Fibroblast of upper back skin (primary cell): Measurements from ENCODE around the gene ZSWIM3.

ENCODE experiments used
- DNase-seq: peaks from one replicate; pipeline ENCODE4 v3.0.0-alpha.2; 2013

ZSWIM3 gene

GRCh38 chr20:45910670-45911485 is 53.5 kb downstream of the ZSWIM3 start:
- peak; percentile 100 for DNase-seq

GRCh38 chr20:45911486-45912343 is 54.3 kb downstream of the ZSWIM3 start, which contains the start of gene PLTP:
TSS of gene PLTP (minus strand) at chr20:45912155. CDS start at chr20:45911452, 703 bp downstream.
- DNase-seq, result peak; percentile 83

GRCh38 chr20:45912344-45912682 is 54.9 kb downstream of the ZSWIM3 start:
- no peak for DNase-seq

- DNase-seq, result no peak
Observed at GRCh38 chr20:45913116-45913515, 55.7 kb downstream of the ZSWIM3 start.

- peak; percentile 42 for DNase-seq
Observed at GRCh38 chr20:45917790-45918141, 60.4 kb downstream of the ZSWIM3 start.

GRCh38 chr20:45918182-45918737 is 60.8 kb downstream of the ZSWIM3 start:
- DNase-seq, result no peak

GRCh38 chr20:45918779-45919537 is 61.5 kb downstream of the ZSWIM3 start:
- no peak for DNase-seq

- peak; percentile 73 for DNase-seq
Observed at GRCh38 chr20:45919542-45920399, 62.4 kb downstream of the ZSWIM3 start.

- no peak for DNase-seq
Observed at GRCh38 chr20:45920462-45921336, 63.3 kb downstream of the ZSWIM3 start.

- no peak for DNase-seq
Observed at GRCh38 chr20:45921337-45922189, 64.1 kb downstream of the ZSWIM3 start.

GRCh38 chr20:45924391-45925261 is 67.2 kb downstream of the ZSWIM3 start:
- DNase-seq, result peak; percentile 36

GRCh38 chr20:45925821-45926506 is 68.5 kb downstream of the ZSWIM3 start:
- no peak for DNase-seq

- DNase-seq, result no peak
Observed at GRCh38 chr20:45926731-45927070, 69.3 kb downstream of the ZSWIM3 start.

- no peak for DNase-seq
Observed at GRCh38 chr20:45927071-45927878, 69.9 kb downstream of the ZSWIM3 start.
